Caco-2 (cell line): ENCODE results near the gene FATE1. TPM values are rescaled to one million over a fixed set of nuclear protein-coding genes. Genes with fewer than 3 reads are reported as not detected.

ENCODE experiments used
- BruUV-seq: library from RNA; stranded (reverse); fragments of 400-500 nt; replicated peaks from 2 replicates; lab custom pipeline; 2021; lab: Mats Ljungman, UMichigan
- CTCF ChIA-PET: fragments of 300-600 bp; sonication (Branson Sonifier 250); formaldehyde crosslinking; loops from one replicate; lab custom pipeline; 2022; ENCODE audit warnings: antibody characterized with exemption; lab: Charles Lee
- POLR2A ChIA-PET: fragments of 300-600 bp; sonication (Branson Sonifier 250); formaldehyde crosslinking; loops from one replicate; lab custom pipeline; 2022; ENCODE audit warnings: antibody characterized with exemption; lab: Charles Lee
- DNase-seq, 2 experiments: peaks; one replicate each; pipeline versions ENCODE4 v3.0.0 to v3.0.0-alpha.2; 2020 to 2022
- H3K27me3 ChIP-seq: replicated peaks from 2 replicates; pipeline ENCODE4 v1.6.0; 2011; ENCODE audit warnings: low read length; ENCODE audit not compliant: control insufficient read depth, insufficient read depth
- H3K36me3 ChIP-seq: 2 replicates; pipeline ENCODE4 v1.5.1; 2011; ENCODE audit warnings: low read length; ENCODE audit not compliant: control insufficient read depth, insufficient read depth
- H3K4me1 ChIP-seq: fragments of 250-450 bp; sonication (Bioruptor Pico); 2 replicates; pipeline ENCODE4 v1.5.1; 2020; ENCODE audit warnings: mild to moderate bottlenecking
- H3K4me3 ChIP-seq: 2 replicates; pipeline ENCODE4 v1.5.1; 2011; ENCODE audit warnings: low read depth, mild to moderate bottlenecking, control low read depth, low read length
- H3K9me3 ChIP-seq: fragments of 250-450 bp; sonication (Bioruptor Pico); 2 replicates; pipeline ENCODE4 v1.5.1; 2020; ENCODE audit warnings: mild to moderate bottlenecking, moderate library complexity
- H3K27ac Mint-ChIP-seq: one replicate; pipeline ENCODE4 v1.8.0; 2022; ENCODE audit warnings: mixed read lengths; ENCODE audit not compliant: unreplicated experiment
- H3K27me3 Mint-ChIP-seq: one replicate; pipeline ENCODE4 v1.8.0; 2022; ENCODE audit warnings: mixed read lengths; ENCODE audit not compliant: insufficient read depth, unreplicated experiment
- H3K36me3 Mint-ChIP-seq: one replicate; pipeline ENCODE4 v1.8.0; 2022; ENCODE audit warnings: mild to moderate bottlenecking, mixed read lengths; ENCODE audit not compliant: insufficient read depth, unreplicated experiment
- H3K4me1 Mint-ChIP-seq: one replicate; pipeline ENCODE4 v1.8.0; 2022; ENCODE audit warnings: low read depth, mixed read lengths; ENCODE audit not compliant: unreplicated experiment
- H3K4me3 Mint-ChIP-seq: one replicate; pipeline ENCODE4 v1.8.0; 2022; ENCODE audit warnings: mild to moderate bottlenecking, moderate library complexity, mixed read lengths; ENCODE audit not compliant: unreplicated experiment
- H3K9me3 Mint-ChIP-seq: one replicate; pipeline ENCODE4 v1.8.0; 2022; ENCODE audit warnings: mixed read lengths; ENCODE audit not compliant: unreplicated experiment
- intact Hi-C: fragments of 100-400 bp; cut with micrococcal nuclease; formaldehyde crosslinking; loops from one replicate; pipeline ENCODE4 v1.10.0; 2022; ENCODE audit not compliant: unreplicated experiment
- total RNA-seq: library from RNA; stranded (reverse); gene quantifications from 2 replicates; pipeline ENCODE4 v1.2.3, GENCODE V29; 2022
- TF ChIP-seq, protein P1 (sequence below), 2 experiments: fragments of 200-600 bp in 1 of 2; IDR thresholded peaks; 1 replicate in 1 of 2; 2 replicates in 1 of 2; pipeline versions ENCODE4 v1.5.1 to v1.8.0; 2011 to 2022; ENCODE audit warnings: antibody characterized with exemption in 1 of 2, control low read depth in 1 of 2, inconsistent platforms in 1 of 2, low read depth in 1 of 2, low read length in 1 of 2, mild to moderate bottlenecking in 1 of 2, moderate library complexity in 1 of 2; ENCODE audit not compliant: insufficient read depth in 1 of 2, severe bottlenecking in 1 of 2, unreplicated experiment in 1 of 2

FATE1 gene
- total RNA-seq, 1 experiment from 2014 or later: not detected

DNA sequence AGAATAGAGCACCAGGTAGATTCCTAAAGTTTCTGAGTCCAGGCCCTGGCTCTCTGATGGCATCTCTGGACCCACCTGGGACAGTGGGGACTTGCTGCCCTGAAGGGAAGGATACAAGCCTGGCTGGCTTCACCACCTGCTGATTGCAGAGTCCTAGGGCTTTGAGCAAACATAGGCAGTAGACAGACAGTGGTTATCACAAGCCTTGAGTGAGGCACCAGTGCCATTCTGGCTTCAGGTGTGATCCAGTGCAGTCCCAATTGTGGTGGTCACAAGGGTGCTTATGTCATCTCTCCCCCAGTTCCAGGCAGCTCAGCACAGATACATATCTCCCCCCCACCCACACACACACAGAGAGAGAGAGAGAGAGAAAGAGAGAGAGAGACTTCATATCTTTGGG, 27.1 kb upstream of the FATE1 start:
- no peak overlapping the region for H3K4me3 Mint-ChIP-seq
- no peaks in the 10 kb centered on the region for H3K9me3 Mint-ChIP-seq
- Histone ChIP-seq H3K36me3 (no peaks in the 10 kb centered on the region), H3K4me3 (no peak overlapping the region), H3K4me1 (no peaks in the 10 kb centered on the region), H3K9me3 (no peaks in the 10 kb centered on the region), H3K27me3 (no peaks in the 10 kb centered on the region)
- ChIA-PET CTCF (no interaction called here), POLR2A (no interaction called here)
- TF ChIP-seq, protein P1, sequence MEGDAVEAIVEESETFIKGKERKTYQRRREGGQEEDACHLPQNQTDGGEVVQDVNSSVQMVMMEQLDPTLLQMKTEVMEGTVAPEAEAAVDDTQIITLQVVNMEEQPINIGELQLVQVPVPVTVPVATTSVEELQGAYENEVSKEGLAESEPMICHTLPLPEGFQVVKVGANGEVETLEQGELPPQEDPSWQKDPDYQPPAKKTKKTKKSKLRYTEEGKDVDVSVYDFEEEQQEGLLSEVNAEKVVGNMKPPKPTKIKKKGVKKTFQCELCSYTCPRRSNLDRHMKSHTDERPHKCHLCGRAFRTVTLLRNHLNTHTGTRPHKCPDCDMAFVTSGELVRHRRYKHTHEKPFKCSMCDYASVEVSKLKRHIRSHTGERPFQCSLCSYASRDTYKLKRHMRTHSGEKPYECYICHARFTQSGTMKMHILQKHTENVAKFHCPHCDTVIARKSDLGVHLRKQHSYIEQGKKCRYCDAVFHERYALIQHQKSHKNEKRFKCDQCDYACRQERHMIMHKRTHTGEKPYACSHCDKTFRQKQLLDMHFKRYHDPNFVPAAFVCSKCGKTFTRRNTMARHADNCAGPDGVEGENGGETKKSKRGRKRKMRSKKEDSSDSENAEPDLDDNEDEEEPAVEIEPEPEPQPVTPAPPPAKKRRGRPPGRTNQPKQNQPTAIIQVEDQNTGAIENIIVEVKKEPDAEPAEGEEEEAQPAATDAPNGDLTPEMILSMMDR (IDR thresholded peaks at IDR 0.05; ENCODE audit: insufficient read depth in 1 of 2, low read depth in 1 of 2, low read length in 1 of 2, severe bottlenecking in 1 of 2, unreplicated experiment in 1 of 2): no peak
- intact Hi-C loops: no loop called here
- peaks cover 4% of the 10 kb centered on the region for H3K27me3 Mint-ChIP-seq
- no peaks in the 10 kb centered on the region for H3K4me1 Mint-ChIP-seq
- no peaks in the 10 kb centered on the region for H3K36me3 Mint-ChIP-seq
- no peak for DNase-seq
- BruUV-seq: no TSS peak
- no peak overlapping the region for H3K27ac Mint-ChIP-seq

DNA sequence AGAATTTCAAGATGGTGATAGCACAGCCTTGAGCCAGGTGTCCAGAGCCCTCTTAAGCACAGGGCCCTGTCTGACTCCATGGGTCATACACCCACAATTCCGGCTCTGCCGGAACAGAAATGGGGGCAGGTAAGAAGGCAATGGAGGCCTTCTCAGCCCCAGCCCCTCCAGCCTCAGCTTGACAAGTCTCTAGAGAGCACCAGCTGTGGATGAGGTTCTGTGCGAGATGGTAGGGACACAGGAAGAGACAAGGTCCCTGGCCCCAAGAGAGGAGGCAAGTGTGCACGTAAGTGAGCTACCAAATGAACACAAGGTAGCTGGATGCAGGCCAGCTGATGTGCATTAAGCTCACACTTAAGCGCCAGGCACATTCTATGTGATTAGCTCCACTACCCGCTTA, 23.0 kb upstream of the FATE1 start:
- no peak overlapping the region for H3K4me3 ChIP-seq
- intact Hi-C loops: no loop called here
- no TSS peak for BruUV-seq
- no peaks in the 10 kb centered on the region for H3K4me1 ChIP-seq
- H3K27me3 Mint-ChIP-seq: peaks cover 5% of the 10 kb centered on the region
- no peaks in the 10 kb centered on the region for H3K36me3 Mint-ChIP-seq
- H3K9me3 Mint-ChIP-seq: no peaks in the 10 kb centered on the region
- ChIA-PET POLR2A (no interaction called here), CTCF (no interaction called here)
- no peaks in the 10 kb centered on the region for H3K9me3 ChIP-seq
- no peaks in the 10 kb centered on the region for H3K4me1 Mint-ChIP-seq
- TF ChIP-seq, protein P1 (IDR thresholded peaks at IDR 0.05; ENCODE audit: insufficient read depth in 1 of 2, low read depth in 1 of 2, low read length in 1 of 2, severe bottlenecking in 1 of 2, unreplicated experiment in 1 of 2): no peak
- H3K27ac Mint-ChIP-seq: no peak overlapping the region
- H3K27me3 ChIP-seq: no peaks in the 10 kb centered on the region
- no peaks in the 10 kb centered on the region for H3K36me3 ChIP-seq
- no peak overlapping the region for H3K4me3 Mint-ChIP-seq
- no peak for DNase-seq

DNA sequence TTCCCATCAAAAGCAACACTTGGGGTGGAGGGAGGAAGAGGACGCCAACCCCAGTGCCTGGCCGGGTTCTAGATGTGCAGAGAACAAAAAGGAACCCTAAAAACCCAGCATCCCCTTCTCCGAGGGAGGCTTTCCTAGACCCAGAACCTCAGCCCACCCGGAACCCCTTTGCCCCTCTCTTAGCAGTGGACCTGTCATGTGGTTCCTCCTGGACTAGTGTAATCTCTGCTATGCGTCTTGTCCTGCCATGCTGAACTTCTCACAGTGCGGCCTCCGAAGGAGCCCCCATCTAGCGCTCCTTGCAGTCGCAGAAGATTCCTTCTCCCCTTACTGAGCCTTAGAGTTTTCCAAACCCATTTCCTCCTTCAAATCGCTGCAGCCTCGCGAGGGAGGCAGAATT, 21.7 kb upstream of the FATE1 start:
- Mint-ChIP-seq H3K36me3 (no peaks in the 10 kb centered on the region), H3K4me1 (no peaks in the 10 kb centered on the region), H3K9me3 (no peaks in the 10 kb centered on the region), H3K27me3 (peaks cover 5% of the 10 kb centered on the region), H3K27ac (no peak overlapping the region), H3K4me3 (no peak overlapping the region)
- no peaks in the 10 kb centered on the region for H3K4me1 ChIP-seq
- TF ChIP-seq, protein P1 (IDR thresholded peaks at IDR 0.05; ENCODE audit: insufficient read depth in 1 of 2, low read depth in 1 of 2, low read length in 1 of 2, severe bottlenecking in 1 of 2, unreplicated experiment in 1 of 2): no peak
- POLR2A ChIA-PET: no interaction called here
- intact Hi-C loops: no loop called here
- H3K9me3 ChIP-seq: no peaks in the 10 kb centered on the region
- no peaks in the 10 kb centered on the region for H3K36me3 ChIP-seq
- H3K27me3 ChIP-seq: no peaks in the 10 kb centered on the region
- no peak for DNase-seq
- CTCF ChIA-PET: no interaction called here
- no TSS peak for BruUV-seq
- H3K4me3 ChIP-seq: no peak overlapping the region
